DOHH2 (cell line): ENCODE data around the gene RELA.

Experiments used
- H3F3A ChIP-seq: fragments of 200-600 bp; sonication (generic), shearing (Covaris generic); 2 replicates; pipeline ENCODE4 v1.6.0; 2016; ENCODE audit warnings: antibody characterized with exemption, mild to moderate bottlenecking; ENCODE audit not compliant: control insufficient read depth, insufficient read depth
- H3K27ac ChIP-seq: fragments of 200-600 bp; sonication (generic); 2 replicates; pipeline ENCODE4 v1.5.1; 2014; ENCODE audit warnings: low read depth, mild to moderate bottlenecking, low read length, moderate library complexity
- H3K27me3 ChIP-seq: fragments of 200-600 bp; sonication (generic); 2 replicates; pipeline ENCODE4 v1.6.1; 2014; ENCODE audit warnings: mild to moderate bottlenecking, low read length, mixed read lengths; ENCODE audit not compliant: control insufficient read depth
- H3K36me3 ChIP-seq: fragments of 200-600 bp; sonication (generic); 2 replicates; pipeline ENCODE4 v1.6.1; 2014; ENCODE audit warnings: mild to moderate bottlenecking, low read length, moderate library complexity, mixed read lengths; ENCODE audit not compliant: control insufficient read depth
- H3K4me1 ChIP-seq: fragments of 200-600 bp; sonication (generic); 2 replicates; pipeline ENCODE4 v1.6.1; 2014; ENCODE audit warnings: mild to moderate bottlenecking, low read length, mixed read lengths; ENCODE audit not compliant: control insufficient read depth
- H3K4me2 ChIP-seq: fragments of 200-600 bp; sonication (generic); 2 replicates; pipeline ENCODE4 v1.6.0; 2014; ENCODE audit warnings: mild to moderate bottlenecking, low read length, moderate library complexity
- H3K4me3 ChIP-seq: fragments of 200-600 bp; sonication (generic); 2 replicates; pipeline ENCODE4 v1.5.1; 2014; ENCODE audit warnings: mild to moderate bottlenecking, low read length, mixed read lengths
- H3K79me2 ChIP-seq: fragments of 200-600 bp; sonication (generic); 2 replicates; pipeline ENCODE4 v1.6.1; 2014; ENCODE audit warnings: mild to moderate bottlenecking, low read length, mixed read lengths; ENCODE audit not compliant: control insufficient read depth
- H3K9me2 ChIP-seq: fragments of 200-600 bp; sonication (generic); replicated peaks from 2 replicates; pipeline ENCODE4 v1.6.1; 2014; ENCODE audit warnings: mild to moderate bottlenecking, low read length, mixed read lengths; ENCODE audit not compliant: control insufficient read depth
- H3K9me3 ChIP-seq: fragments of 200-600 bp; sonication (generic); 2 replicates; pipeline ENCODE4 v1.6.1; 2014; ENCODE audit warnings: antibody characterized with exemption, low read length, mixed read lengths; ENCODE audit not compliant: control insufficient read depth, insufficient read depth
- H4K20me1 ChIP-seq: fragments of 200-600 bp; sonication (generic); 2 replicates; pipeline ENCODE4 v1.6.0; 2014; ENCODE audit warnings: low read depth, mild to moderate bottlenecking, antibody characterized with exemption, low read length, moderate library complexity; ENCODE audit not compliant: control insufficient read depth, insufficient read depth
- EZH2phosphoT487 ChIP-seq: fragments of 200-600 bp; sonication (generic); IDR thresholded peaks from 2 replicates; pipeline ENCODE4 v1.6.1; 2017; ENCODE audit warnings: borderline replicate concordance, mild to moderate bottlenecking, antibody characterized with exemption, low read length, moderate library complexity, mixed read lengths
- TF ChIP-seq, protein P1 (sequence below): fragments of 200-600 bp; sonication (generic); IDR thresholded peaks from one replicate; pipeline ENCODE4 v1.5.1; 2014; ENCODE audit warnings: antibody characterized with exemption, mild to moderate bottlenecking, low read depth, low read length; ENCODE audit not compliant: poor library complexity, severe bottlenecking

Gene RELA

GRCh38 chr11:65617136-65617850, 45.4 kb downstream of the RELA start:
- peaks cover 35% of the 10 kb centered on the region for H3K4me1 ChIP-seq
- H3K79me2 ChIP-seq: peaks cover 64% of the 10 kb centered on the region
- H3F3A ChIP-seq: no peaks in the 10 kb centered on the region; the same call in 1 of the 2 replicates
- H3K36me3 ChIP-seq: peaks cover 73% of the 10 kb centered on the region
- no peaks in the 10 kb centered on the region for H3K9me3 ChIP-seq
- H3K4me2 ChIP-seq: peak overlapping the region; percentile 93
- no peaks in the 10 kb centered on the region for H3K9me2 ChIP-seq
- H3K4me3 ChIP-seq: peak overlapping the region; percentile 78
- H4K20me1 ChIP-seq: peaks cover 14% of the 10 kb centered on the region; the same call in 1 of the 2 replicates
- TF ChIP-seq EZH2phosphoT487: no peak
- TF ChIP-seq, protein P1, sequence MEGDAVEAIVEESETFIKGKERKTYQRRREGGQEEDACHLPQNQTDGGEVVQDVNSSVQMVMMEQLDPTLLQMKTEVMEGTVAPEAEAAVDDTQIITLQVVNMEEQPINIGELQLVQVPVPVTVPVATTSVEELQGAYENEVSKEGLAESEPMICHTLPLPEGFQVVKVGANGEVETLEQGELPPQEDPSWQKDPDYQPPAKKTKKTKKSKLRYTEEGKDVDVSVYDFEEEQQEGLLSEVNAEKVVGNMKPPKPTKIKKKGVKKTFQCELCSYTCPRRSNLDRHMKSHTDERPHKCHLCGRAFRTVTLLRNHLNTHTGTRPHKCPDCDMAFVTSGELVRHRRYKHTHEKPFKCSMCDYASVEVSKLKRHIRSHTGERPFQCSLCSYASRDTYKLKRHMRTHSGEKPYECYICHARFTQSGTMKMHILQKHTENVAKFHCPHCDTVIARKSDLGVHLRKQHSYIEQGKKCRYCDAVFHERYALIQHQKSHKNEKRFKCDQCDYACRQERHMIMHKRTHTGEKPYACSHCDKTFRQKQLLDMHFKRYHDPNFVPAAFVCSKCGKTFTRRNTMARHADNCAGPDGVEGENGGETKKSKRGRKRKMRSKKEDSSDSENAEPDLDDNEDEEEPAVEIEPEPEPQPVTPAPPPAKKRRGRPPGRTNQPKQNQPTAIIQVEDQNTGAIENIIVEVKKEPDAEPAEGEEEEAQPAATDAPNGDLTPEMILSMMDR: no peak
- no peaks in the 10 kb centered on the region for H3K27me3 ChIP-seq
- no peak overlapping the region for H3K27ac ChIP-seq

- H3K9me3 ChIP-seq: no peaks in the 10 kb centered on the region
- H3K79me2 ChIP-seq: peaks cover 71% of the 10 kb centered on the region
- H3K36me3 ChIP-seq: peaks cover 68% of the 10 kb centered on the region
These were observed 46.1 kb downstream of the RELA start for GRCh38 chr11:65616575-65617001.

GRCh38 chr11:65615950-65616574, 46.7 kb downstream of the RELA start:
- Histone ChIP-seq H3K4me1 (peaks cover 47% of the 10 kb centered on the region), H3K9me3 (no peaks in the 10 kb centered on the region), H4K20me1 (peaks cover 14% of the 10 kb centered on the region; the same call in 1 of the 2 replicates), H3K36me3 (peaks cover 63% of the 10 kb centered on the region), H3K4me3 (peak overlapping the region; percentile 78), H3F3A (no peaks in the 10 kb centered on the region; the same call in 1 of the 2 replicates), H3K27me3 (no peaks in the 10 kb centered on the region), H3K79me2 (peaks cover 76% of the 10 kb centered on the region), H3K9me2 (no peaks in the 10 kb centered on the region), H3K4me2 (peak overlapping the region; percentile 93), H3K27ac (peak overlapping the region; percentile 78)
- TF ChIP-seq, protein P1: no peak
- TF ChIP-seq EZH2phosphoT487: no peak

More at GRCh38 chr11:65616575-65617001, 46.1 kb downstream of the RELA start:
- TF ChIP-seq, protein P1: no peak
- no peak for TF ChIP-seq EZH2phosphoT487
- Histone ChIP-seq H4K20me1 (peaks cover 14% of the 10 kb centered on the region; the same call in 1 of the 2 replicates), H3K4me3 (peak overlapping the region; percentile 78), H3K9me2 (no peaks in the 10 kb centered on the region), H3K4me2 (peak overlapping the region; percentile 93), H3K4me1 (peaks cover 42% of the 10 kb centered on the region), H3F3A (no peaks in the 10 kb centered on the region; the same call in 1 of the 2 replicates), H3K27ac (peak overlapping the region; percentile 78), H3K27me3 (no peaks in the 10 kb centered on the region)
